ENCODE data around the gene FAM219B. TPM values are rescaled to one million over a fixed set of nuclear protein-coding genes. Genes with fewer than 3 reads are reported as not detected.
A peak's percentile ranks its signal among the peaks of the same experiment; 100 is the strongest.
"Not testable (repeated sequence)": the region's sequence is repeated elsewhere in the genome, so short reads cannot be mapped to it uniquely, and the experiment has no call there.

FAM219B gene
- total RNA-seq, 4 donors from 2014 or later: 49.4 to 96.2 (median 68.0) TPM

GRCh38 chr15:74950078-74950908 lies 43.6 kb upstream of the FAM219B start:
- WGBS: 48% methylated on average over 7 of the region's 7 CpGs
- Histone ChIP-seq H3K4me1 (peaks cover 16% of the 10 kb centered on the region), H3K4me3 (no peak overlapping the region), H3K27me3 (no peaks in the 10 kb centered on the region), H3K27ac (no peak overlapping the region), H3K36me3 (no peaks in the 10 kb centered on the region), H3K9me3 (no peaks in the 10 kb centered on the region)
- DNase-seq (ENCODE audit: low spot score in 2 of 2): peak; percentile 85
- TF ChIP-seq POLR2A (IDR thresholded peaks at IDR 0.05) (no peak), CTCF (IDR thresholded peaks at IDR 0.05) (peak; percentile 92 to 93)

GRCh38 chr15:74937590-74938371 lies 31.1 kb upstream of the FAM219B start, which contains the start of gene COX5A:
COX5A (minus strand) TSS chr15:74938073; CDS start chr15:74938014, 59 bp downstream.
- Histone ChIP-seq H3K9me3 (no peaks in the 10 kb centered on the region), H3K4me3 (peak within 1 kb of the TSS; percentile 91), H3K27ac (peak within 1 kb of the TSS; percentile 93), H3K4me1 (peaks cover 15% of the 10 kb centered on the region), H3K27me3 (no peaks in the 10 kb centered on the region), H3K36me3 (no peaks in the 10 kb centered on the region)
- peak; percentile 95 to 97 for DNase-seq (ENCODE audit: low spot score in 2 of 2)
- peak in 2 of 3 donors; percentile 20 to 78 for TF ChIP-seq POLR2AphosphoS5 (IDR thresholded peaks at IDR 0.05)
- TF ChIP-seq POLR2A (IDR thresholded peaks at IDR 0.05): peak; percentile 2 to 67
- TF ChIP-seq EP300 (IDR thresholded peaks at IDR 0.05): no peak
- no peak for TF ChIP-seq CTCF (IDR thresholded peaks at IDR 0.05)
- WGBS: 0% methylated on average over 1 of the region's 85 CpGs

- Histone ChIP-seq H3K27me3 (no peaks in the 10 kb centered on the region), H3K4me1 (peaks cover 15% of the 10 kb centered on the region), H3K27ac (peak overlapping the region; percentile 93), H3K9me3 (no peaks in the 10 kb centered on the region), H3K4me3 (peak overlapping the region; percentile 91), H3K36me3 (no peaks in the 10 kb centered on the region)
- whole genome bisulfite sequencing: 0% methylated on average over 11 of the region's 18 CpGs
- DNase-seq (ENCODE audit: low spot score in 2 of 2): no peak
- TF ChIP-seq CTCF (IDR thresholded peaks at IDR 0.05) (no peak), POLR2A (IDR thresholded peaks at IDR 0.05) (no peak), POLR2AphosphoS5 (IDR thresholded peaks at IDR 0.05) (no peak), EP300 (IDR thresholded peaks at IDR 0.05) (no peak)
These were observed 30.6 kb upstream of the FAM219B start for GRCh38 chr15:74937272-74937589.

GRCh38 chr15:74935193-74935592 lies 28.5 kb upstream of the FAM219B start:
- H3K27me3 ChIP-seq; DNase-seq (ENCODE audit: low spot score in 2 of 2); H3K9me3 ChIP-seq; H3K27ac ChIP-seq; H3K4me3 ChIP-seq: not testable (repeated sequence)
- H3K36me3 ChIP-seq: peaks cover 10% of the 10 kb centered on the region
- peaks cover 15% of the 10 kb centered on the region for H3K4me1 ChIP-seq
- WGBS: 94% methylated on average over 3 of the region's 3 CpGs

GRCh38 chr15:74933573-74933972 lies 26.9 kb upstream of the FAM219B start:
- WGBS: 71% methylated on average over 2 of the region's 2 CpGs
- TF ChIP-seq CTCF (IDR thresholded peaks at IDR 0.05) (no peak), EP300 (IDR thresholded peaks at IDR 0.05) (no peak), POLR2AphosphoS5 (IDR thresholded peaks at IDR 0.05) (no peak), POLR2A (IDR thresholded peaks at IDR 0.05) (no peak)
- DNase-seq (ENCODE audit: low spot score in 2 of 2): no peak
- H3K27ac ChIP-seq: no peak overlapping the region
- no peaks in the 10 kb centered on the region for H3K27me3 ChIP-seq
- no peak overlapping the region for H3K4me3 ChIP-seq
- H3K36me3 ChIP-seq: peaks cover 26% of the 10 kb centered on the region
- peaks cover 15% of the 10 kb centered on the region for H3K4me1 ChIP-seq
- H3K9me3 ChIP-seq: no peaks in the 10 kb centered on the region
